SK-N-SH (cell line): ENCODE data around the gene NPC1L1.

Experiments
- CTCF ChIP-seq: fragments of 200-600 bp; sonication (generic); IDR thresholded peaks from 2 replicates; pipeline ENCODE4 v1.6.1; 2017; ENCODE audit warnings: antibody characterized with exemption, mild to moderate bottlenecking, moderate library complexity
- EP300 ChIP-seq, 2 experiments: IDR thresholded peaks; 2 replicates each; pipeline versions ENCODE4 v1.4.0 to v1.6.1; 2012; ENCODE audit warnings: borderline replicate concordance in 1 of 2, low read depth in 1 of 2, low read length in 1 of 2
- MEF2A ChIP-seq: IDR thresholded peaks from 2 replicates; pipeline ENCODE4 v1.4.0; 2012; ENCODE audit warnings: low read depth, borderline replicate concordance
- NRF1 ChIP-seq: IDR thresholded peaks from 2 replicates; pipeline ENCODE4 v1.6.1; 2012; ENCODE audit warnings: low read depth, mild to moderate bottlenecking, low read length
- RCOR1 ChIP-seq: fragments of 150-350 bp; IDR thresholded peaks from 2 replicates; pipeline ENCODE4 v1.6.1; 2017; ENCODE audit warnings: antibody characterized with exemption, low read length
- SIN3A ChIP-seq: IDR thresholded peaks from 2 replicates; pipeline ENCODE4 v1.6.1; 2012; ENCODE audit warnings: low read depth, mild to moderate bottlenecking, low read length, moderate library complexity, borderline replicate concordance
- SMC3 ChIP-seq: IDR thresholded peaks from 2 replicates; pipeline ENCODE4 v1.6.1; 2012; ENCODE audit warnings: low read depth, low read length, improper control_type of control experiment
- YY1 ChIP-seq: IDR thresholded peaks from 2 replicates; pipeline ENCODE4 v1.4.0; 2012; ENCODE audit warnings: low read depth, mild to moderate bottlenecking
- TF ChIP-seq, protein P1 (sequence below): IDR thresholded peaks from 2 replicates; pipeline ENCODE4 v1.4.0; 2012; ENCODE audit warnings: low read depth

GRCh38 chr7:44563171-44563679, 22.1 kb upstream of the NPC1L1 start:
- TF ChIP-seq CTCF (no peak), NRF1 (no peak), RCOR1 (no peak), MEF2A (no peak), YY1 (no peak), SMC3 (no peak), SIN3A (no peak), EP300 (IDR thresholded peaks at IDR 0.05; ENCODE audit: borderline replicate concordance in 1 of 2, low read depth in 1 of 2, low read length in 1 of 2) (no peak)
- TF ChIP-seq, protein P1, sequence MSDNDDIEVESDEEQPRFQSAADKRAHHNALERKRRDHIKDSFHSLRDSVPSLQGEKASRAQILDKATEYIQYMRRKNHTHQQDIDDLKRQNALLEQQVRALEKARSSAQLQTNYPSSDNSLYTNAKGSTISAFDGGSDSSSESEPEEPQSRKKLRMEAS = no peak
